Sigmoid colon (tissue), 7 donors: ENCODE measurements around the gene SPHK2. TPM values are rescaled to one million over a fixed set of nuclear protein-coding genes. Genes with fewer than 3 reads are reported as not detected.
A peak's percentile ranks its signal among the peaks of the same experiment; 100 is the strongest.

Experiments
- DNase-seq: peaks from one replicate; pipeline ENCODE4 v3.0.0-alpha.2; 2019
- H3K27ac ChIP-seq, 4 donors: fragments of 200-600 bp; sonication (generic); one replicate each; pipeline ENCODE4 v1.5.1; 2016 to 2019; ENCODE audit warnings: mild to moderate bottlenecking in 1 of 4
- H3K27me3 ChIP-seq, 3 donors: fragments of 200-600 bp; sonication (generic); one replicate each; pipeline ENCODE4 v1.5.1; 2019; ENCODE audit warnings: mild to moderate bottlenecking in 1 of 3
- H3K36me3 ChIP-seq, 4 donors: fragments of 200-600 bp; sonication (generic); one replicate each; pipeline ENCODE4 v1.5.1; 2016 to 2019
- H3K4me1 ChIP-seq, 4 donors: fragments of 200-600 bp; sonication (generic); one replicate each; pipeline ENCODE4 v1.5.1; 2017 to 2019
- H3K4me3 ChIP-seq, 4 donors: fragments of 200-600 bp; sonication (generic); one replicate each; pipeline ENCODE4 v1.5.1; 2017 to 2019; ENCODE audit warnings: mild to moderate bottlenecking in 2 of 4, moderate library complexity in 1 of 4
- H3K9me3 ChIP-seq, 4 donors: fragments of 200-600 bp in 3 of 4; sonication (generic) in 3 of 4; one replicate each; pipeline versions ENCODE4 v1.5.1 to v1.6.1; 2013 to 2019
- EP300 ChIP-seq, 4 donors: sonication (generic); formaldehyde crosslinking; IDR thresholded peaks; one replicate each; pipeline ENCODE4 v1.6.1; 2017; ENCODE audit warnings: antibody characterized with exemption in 4 of 4
- POLR2A ChIP-seq, 2 donors: fragments of 450-650 bp; IDR thresholded peaks; one replicate each; pipeline ENCODE4 v1.6.1; 2016; ENCODE audit warnings: antibody characterized with exemption in 2 of 2, mild to moderate bottlenecking in 2 of 2, moderate library complexity in 2 of 2
- POLR2AphosphoS5 ChIP-seq, 4 donors: sonication (generic); formaldehyde crosslinking; IDR thresholded peaks; one replicate each; pipeline ENCODE4 v1.6.1; 2017; ENCODE audit warnings: antibody characterized with exemption in 4 of 4
- WGBS, 2 donors: extraction: QIAGEN DNeasy Blood & Tissue Kit; methylation state at CpG; one replicate each; pipeline ENCODE4 v1.1.7; 2013; 5-methylcytosine and 5-hydroxymethylcytosine counted together
- intact Hi-C: fragments of 100-400 bp; cut with DNase I; formaldehyde crosslinking; loops from one replicate; pipeline ENCODE4 v1.15.1; 2023
- polyA plus RNA-seq, 3 donors: library from polyadenylated mRNA; stranded (reverse); fragments of 200-250 nt; gene quantifications; one replicate each; pipeline ENCODE4 v1.2.3, GENCODE V29; 2013
- total RNA-seq, 4 donors: library from RNA; depleted of rRNA; stranded (reverse); fragments of >200 nt; gene quantifications; one replicate each; pipeline ENCODE4 v1.1.0, GENCODE V29; 2016
- TF ChIP-seq, protein P1 (sequence below), 4 experiments: fragments of 450-650 bp in 3 of 4; fragments of 200-600 bp in 1 of 4; IDR thresholded peaks; one replicate each; pipeline ENCODE4 v1.5.1; 2016 to 2019; ENCODE audit warnings: antibody characterized with exemption in 4 of 4, mild to moderate bottlenecking in 3 of 4, moderate library complexity in 2 of 4
- donor health status: healthy with polysubstance abuse.
- donor health status: Bipolar disorder and iron deficiency.
- donor health status: healthy.

SPHK2 gene
- total and polyA plus RNA-seq, 7 donors: 10.0 to 45.6 (median 16.9) TPM

DNA sequence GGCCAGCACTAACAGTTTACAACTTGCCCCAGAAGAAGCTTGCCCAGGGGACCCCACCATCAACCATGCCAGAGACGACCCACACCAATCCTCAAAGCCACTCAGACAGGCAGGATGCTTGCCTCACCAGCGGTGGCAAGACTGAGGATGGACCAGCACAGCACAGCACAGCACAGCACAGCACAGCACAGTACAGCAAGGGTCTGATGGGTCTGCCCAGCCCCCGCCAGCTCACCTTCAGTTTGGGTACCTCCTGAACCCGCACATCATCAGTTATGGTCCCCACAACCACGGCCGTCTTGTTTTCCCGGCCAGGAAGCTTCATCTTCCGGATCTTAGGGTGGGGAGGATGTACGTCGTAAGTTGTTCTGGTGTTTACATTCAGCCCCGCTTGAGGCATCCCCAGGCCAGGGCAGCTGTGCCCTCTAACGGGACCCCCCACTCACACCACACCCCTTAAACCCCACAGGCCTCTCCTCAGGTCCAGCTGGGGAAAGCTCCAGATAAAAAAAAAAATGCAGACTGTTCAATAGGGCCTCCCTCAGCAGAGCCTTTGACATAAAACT, 2.7 kb upstream of the SPHK2 start:
- no peak for TF ChIP-seq EP300 (IDR thresholded peaks at IDR 0.05)
- TF ChIP-seq POLR2A (IDR thresholded peaks at IDR 0.05): no peak
- TF ChIP-seq, protein P1, sequence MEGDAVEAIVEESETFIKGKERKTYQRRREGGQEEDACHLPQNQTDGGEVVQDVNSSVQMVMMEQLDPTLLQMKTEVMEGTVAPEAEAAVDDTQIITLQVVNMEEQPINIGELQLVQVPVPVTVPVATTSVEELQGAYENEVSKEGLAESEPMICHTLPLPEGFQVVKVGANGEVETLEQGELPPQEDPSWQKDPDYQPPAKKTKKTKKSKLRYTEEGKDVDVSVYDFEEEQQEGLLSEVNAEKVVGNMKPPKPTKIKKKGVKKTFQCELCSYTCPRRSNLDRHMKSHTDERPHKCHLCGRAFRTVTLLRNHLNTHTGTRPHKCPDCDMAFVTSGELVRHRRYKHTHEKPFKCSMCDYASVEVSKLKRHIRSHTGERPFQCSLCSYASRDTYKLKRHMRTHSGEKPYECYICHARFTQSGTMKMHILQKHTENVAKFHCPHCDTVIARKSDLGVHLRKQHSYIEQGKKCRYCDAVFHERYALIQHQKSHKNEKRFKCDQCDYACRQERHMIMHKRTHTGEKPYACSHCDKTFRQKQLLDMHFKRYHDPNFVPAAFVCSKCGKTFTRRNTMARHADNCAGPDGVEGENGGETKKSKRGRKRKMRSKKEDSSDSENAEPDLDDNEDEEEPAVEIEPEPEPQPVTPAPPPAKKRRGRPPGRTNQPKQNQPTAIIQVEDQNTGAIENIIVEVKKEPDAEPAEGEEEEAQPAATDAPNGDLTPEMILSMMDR (IDR thresholded peaks at IDR 0.05): no peak
- no peak for TF ChIP-seq POLR2AphosphoS5 (IDR thresholded peaks at IDR 0.05)
- 31 to 59% methylated on average over 12 of the region's 12 CpGs for WGBS, 2 donors
- intact Hi-C loops: no loop called here
- H3K9me3 ChIP-seq: no peaks in the 10 kb centered on the region
- H3K27ac ChIP-seq: peak overlapping the region in 2 of 4 donors; percentile 94 to 95
- no peak for DNase-seq
- no peak overlapping the region for H3K4me3 ChIP-seq
- H3K27me3 ChIP-seq: no peaks in the 10 kb centered on the region
- H3K36me3 ChIP-seq: peaks cover 10 to 32% (median 25%) of the 10 kb centered on the region in 4 donors
- peaks cover 0 to 44% (median 30%) of the 10 kb centered on the region in 4 donors for H3K4me1 ChIP-seq

DNA sequence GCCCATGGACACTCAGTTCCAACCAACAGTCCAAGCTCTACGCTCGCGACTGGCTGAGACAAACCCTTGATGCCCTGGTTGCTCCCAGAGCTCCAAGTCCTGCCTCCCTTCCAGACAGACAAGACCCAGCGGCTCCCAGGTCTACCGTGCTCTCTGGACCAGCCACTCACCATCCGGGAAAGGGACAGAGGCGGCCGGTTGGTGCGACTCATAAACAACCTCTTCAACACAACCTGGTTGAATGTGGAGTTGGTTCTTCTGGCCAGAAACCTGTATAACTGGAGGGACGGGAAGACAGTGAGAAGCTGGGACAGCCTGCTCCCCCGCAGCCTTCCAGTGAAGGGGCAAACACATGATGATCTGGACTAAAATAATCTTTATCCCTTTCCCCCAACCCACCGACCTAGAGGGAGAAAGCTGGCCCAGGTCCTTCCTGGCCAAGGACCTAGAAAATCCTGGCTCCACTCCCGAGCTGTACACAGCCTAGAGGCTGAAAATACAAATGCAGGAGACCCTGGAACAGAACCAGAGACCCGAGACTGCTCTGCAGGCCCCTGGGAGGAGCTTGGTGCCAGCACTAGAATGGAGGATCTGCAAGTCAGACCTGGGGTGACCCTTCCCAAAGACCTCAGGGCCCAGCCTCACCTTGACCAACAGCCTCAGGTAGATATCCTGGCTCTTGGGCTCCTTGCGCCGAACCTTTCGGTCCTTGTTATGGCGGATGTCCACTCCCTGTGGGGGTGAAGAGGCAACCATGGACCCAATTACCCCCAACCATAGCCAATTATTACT, 2.0 kb upstream of the SPHK2 start:
- peaks cover 10 to 32% (median 25%) of the 10 kb centered on the region in 4 donors for H3K36me3 ChIP-seq
- DNase-seq: no peak
- TF ChIP-seq POLR2AphosphoS5 (IDR thresholded peaks at IDR 0.05) (no peak), EP300 (IDR thresholded peaks at IDR 0.05) (no peak), POLR2A (IDR thresholded peaks at IDR 0.05) (no peak)
- TF ChIP-seq, protein P1 (IDR thresholded peaks at IDR 0.05): no peak
- intact Hi-C loops: no loop called here
- no peaks in the 10 kb centered on the region for H3K27me3 ChIP-seq
- H3K4me3 ChIP-seq: peak overlapping the region in 3 of 4 donors; percentile 56 to 73 (median 70)
- H3K27ac ChIP-seq: peak overlapping the region in 3 of 4 donors; percentile 91 to 95 (median 94)
- WGBS, 2 donors: 25 to 60% methylated on average over 18 of the region's 18 CpGs
- no peaks in the 10 kb centered on the region for H3K9me3 ChIP-seq
- H3K4me1 ChIP-seq: peaks cover 0 to 47% (median 32%) of the 10 kb centered on the region in 4 donors

DNA sequence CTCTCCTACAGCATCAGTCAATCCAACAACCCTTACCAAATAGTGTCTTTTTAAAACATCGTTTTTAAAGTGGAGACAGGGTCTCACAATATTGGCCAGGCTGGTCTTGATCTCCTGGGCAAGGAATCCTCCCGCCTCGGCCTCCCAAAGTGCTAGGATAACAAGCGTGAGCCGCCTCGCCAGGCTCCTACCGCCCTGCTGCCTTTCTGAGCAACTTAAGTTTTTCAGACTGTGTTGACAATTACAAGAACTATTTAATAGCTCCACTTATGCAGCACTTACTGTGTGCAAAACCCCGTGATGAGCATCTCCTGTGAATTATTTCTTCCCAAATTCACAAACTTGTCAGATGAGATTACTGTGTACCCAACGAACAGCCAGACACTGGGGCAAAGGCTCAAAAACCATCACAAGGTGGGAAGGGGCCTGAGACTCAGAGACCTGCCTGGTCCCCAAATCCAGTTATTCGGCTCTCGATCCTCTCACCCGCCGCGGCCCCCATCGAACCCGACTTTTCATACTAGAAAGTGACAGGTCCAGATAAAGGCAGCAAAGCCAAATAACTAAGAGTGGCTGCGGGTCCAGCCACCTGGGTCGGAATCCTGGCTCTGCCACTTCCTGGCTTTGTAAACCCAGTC, 909 bp upstream of the SPHK2 start:
- H3K9me3 ChIP-seq: no peaks in the 10 kb centered on the region
- 1% methylated on average over 18 of the region's 18 CpGs for WGBS, 2 donors
- peaks cover 10 to 32% (median 25%) of the 10 kb centered on the region in 4 donors for H3K36me3 ChIP-seq
- DNase-seq: no peak
- H3K4me3 ChIP-seq: peak overlapping the region; percentile 56 to 73 (median 64)
- intact Hi-C loops: loop anchor here (1.0 kb wide), 1 partner anchor 29 kb away; no protein-coding TSS in a partner anchor
- H3K4me1 ChIP-seq: peaks cover 0 to 56% (median 40%) of the 10 kb centered on the region in 4 donors
- H3K27me3 ChIP-seq: no peaks in the 10 kb centered on the region
- H3K27ac ChIP-seq: peak overlapping the region; percentile 91 to 95 (median 94)
- TF ChIP-seq, protein P1 (IDR thresholded peaks at IDR 0.05): no peak
- TF ChIP-seq POLR2A (IDR thresholded peaks at IDR 0.05) (no peak), POLR2AphosphoS5 (IDR thresholded peaks at IDR 0.05) (no peak), EP300 (IDR thresholded peaks at IDR 0.05) (no peak)

DNA sequence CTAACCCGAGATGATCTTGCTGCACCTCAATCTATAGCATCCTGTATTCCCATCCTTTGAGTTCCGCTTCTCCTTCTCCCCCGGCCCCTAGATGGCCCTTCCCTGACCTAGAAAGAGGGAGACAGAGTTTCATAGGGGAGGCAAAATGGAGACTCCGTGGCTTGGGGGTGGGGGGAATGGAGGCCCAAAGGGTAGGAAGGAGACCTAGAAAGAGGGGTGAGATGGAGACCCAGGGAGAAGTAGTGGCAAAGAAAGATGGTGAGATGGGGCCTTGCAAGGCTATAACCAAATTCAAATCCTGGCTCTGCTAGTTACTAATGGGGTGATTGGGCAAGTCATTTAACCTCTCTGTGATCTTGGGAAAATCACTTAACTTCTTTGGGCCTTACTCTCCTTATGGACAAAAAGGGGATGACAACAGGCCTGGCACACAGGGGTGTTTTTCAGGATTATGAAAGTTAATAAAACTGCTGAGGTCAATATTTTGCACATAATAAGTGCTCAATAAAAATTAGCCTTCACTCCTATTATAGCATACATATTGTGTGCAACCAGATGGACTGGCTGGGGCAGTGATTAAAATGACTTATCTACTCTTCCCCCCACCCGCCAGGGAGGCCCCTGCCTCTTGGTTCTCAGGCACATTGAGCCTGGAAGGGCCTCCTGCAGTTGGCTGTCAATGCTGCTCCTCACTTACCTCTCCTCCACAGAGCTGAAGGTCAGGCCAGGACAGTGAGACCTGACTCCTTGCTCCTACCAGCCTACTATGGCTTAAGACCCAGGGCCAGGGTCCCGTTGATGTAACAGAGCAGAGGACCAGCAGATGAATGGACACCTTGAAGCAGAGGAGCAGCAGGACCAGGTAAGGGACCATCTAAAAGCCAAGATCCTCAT, 633 bp downstream of the SPHK2 start:
- TF ChIP-seq POLR2A (IDR thresholded peaks at IDR 0.05): peak in 1 of 2 donors; percentile 3
- TF ChIP-seq, protein P1 (IDR thresholded peaks at IDR 0.05): peak in 1 of 4 experiments; percentile 18
- TF ChIP-seq EP300 (IDR thresholded peaks at IDR 0.05): no peak
- Histone ChIP-seq H3K4me3 (peak overlapping the region; percentile 56 to 73 (median 64)), H3K4me1 (peaks cover 0 to 65% (median 52%) of the 10 kb centered on the region in 4 donors), H3K9me3 (no peaks in the 10 kb centered on the region), H3K27ac (peak overlapping the region; percentile 91 to 95 (median 94)), H3K36me3 (peaks cover 10 to 28% (median 24%) of the 10 kb centered on the region in 4 donors), H3K27me3 (no peaks in the 10 kb centered on the region)
- 32% methylated on average over 6 of the region's 6 CpGs for WGBS, 2 donors
- intact Hi-C loops: loop anchor here (10.0 kb wide), 1 partner anchor 1345 kb away; the partner anchor contains the start of gene INAFM1
- no peak for DNase-seq
